HG02852 (cell line): ENCODE results near the gene NLRP7.
"Not testable (repeated sequence)": the region's sequence is repeated elsewhere in the genome, so short reads cannot be mapped to it uniquely, and the experiment has no call there.

ENCODE experiments used
- ATAC-seq: cut with Tn5 transposase; IDR thresholded peaks from one replicate; pipeline ENCODE4 v1.9.1; 2021; ENCODE audit warnings: mild to moderate bottlenecking, moderate library complexity; ENCODE audit not compliant: unreplicated experiment

The NLRP7 gene

DNA sequence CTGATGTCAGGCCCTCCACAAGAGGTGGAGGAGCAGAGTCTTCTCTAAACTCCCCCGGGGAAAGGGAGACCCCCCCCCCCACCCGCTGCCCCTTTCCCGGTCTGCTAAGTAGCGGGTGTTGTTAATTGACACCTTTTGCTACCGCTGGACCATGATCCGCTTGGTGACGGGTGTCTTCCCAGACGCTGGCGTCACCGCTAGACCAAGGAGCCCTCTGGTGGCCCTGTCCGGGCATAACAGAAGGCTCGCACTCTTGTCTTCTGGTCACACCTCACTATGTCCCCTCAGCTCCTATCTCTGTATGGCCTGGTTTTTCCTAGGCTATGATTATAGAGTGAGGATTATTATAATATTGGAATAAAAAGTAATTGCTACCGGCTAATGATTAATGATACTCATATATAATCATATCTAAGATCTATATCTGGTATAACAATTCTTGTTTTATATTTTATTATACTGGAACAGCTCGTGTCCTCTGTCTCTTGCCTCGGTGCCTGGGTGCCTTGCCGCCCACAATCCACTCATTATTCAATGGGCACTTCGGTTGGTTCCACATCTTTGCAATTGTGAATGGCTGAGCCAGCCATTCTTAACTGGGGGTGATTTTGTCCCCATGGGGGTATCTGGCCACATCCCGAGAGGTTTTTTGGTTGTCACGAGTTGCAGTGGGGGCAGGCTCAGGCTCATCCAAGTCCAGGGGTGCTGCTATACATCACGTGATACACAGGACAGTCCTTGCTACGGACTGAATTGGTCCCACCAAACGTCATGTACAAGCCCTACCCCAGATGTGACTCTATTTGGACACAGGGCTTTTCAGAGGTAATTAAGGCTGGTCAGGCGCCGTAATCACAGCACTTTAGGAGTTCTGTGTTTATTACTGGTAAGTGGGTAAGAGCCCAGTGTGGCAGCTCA lies 27.4 kb downstream of the NLRP7 start:
- not testable (repeated sequence) for ATAC-seq

DNA sequence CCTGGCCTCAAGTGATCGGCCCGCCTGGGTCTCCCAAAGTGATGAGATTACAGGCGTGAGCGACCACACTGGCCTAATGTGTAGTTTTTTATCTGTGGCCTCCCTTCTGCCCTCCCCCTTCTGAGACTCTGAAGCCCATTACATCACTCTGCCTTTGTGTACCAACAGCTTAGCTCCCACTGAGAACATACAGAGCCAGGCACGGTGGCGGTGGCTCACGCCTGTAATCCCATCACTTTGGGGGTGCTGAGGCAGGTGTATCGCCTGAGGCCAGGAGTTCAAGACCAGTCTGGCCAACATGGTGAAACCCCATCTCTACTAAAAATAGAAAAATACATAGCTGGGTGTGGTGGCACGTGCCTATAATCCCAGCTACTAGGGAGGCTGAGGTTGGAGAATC lies 28.8 kb downstream of the NLRP7 start:
- ATAC-seq = no peak

DNA sequence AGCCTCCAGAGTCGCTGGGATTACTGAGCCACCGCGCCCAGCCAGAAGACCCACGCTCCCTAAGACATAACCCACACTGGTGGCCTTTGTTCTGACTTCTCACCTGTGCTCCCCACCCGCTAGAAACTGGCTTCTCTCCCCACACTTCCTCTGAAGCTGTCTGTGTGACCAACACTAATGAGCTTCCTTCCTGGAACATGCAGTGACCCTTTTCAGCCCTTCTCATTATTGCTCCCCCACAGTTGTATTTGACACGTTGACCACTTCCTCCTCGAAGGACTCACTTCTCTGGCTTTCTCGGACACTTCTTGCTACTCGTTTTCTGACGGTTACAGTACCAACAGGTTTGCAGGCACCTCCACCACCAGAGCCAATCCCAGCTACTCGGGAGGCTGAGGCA lies 30.5 kb downstream of the NLRP7 start:
- no peak for ATAC-seq

DNA sequence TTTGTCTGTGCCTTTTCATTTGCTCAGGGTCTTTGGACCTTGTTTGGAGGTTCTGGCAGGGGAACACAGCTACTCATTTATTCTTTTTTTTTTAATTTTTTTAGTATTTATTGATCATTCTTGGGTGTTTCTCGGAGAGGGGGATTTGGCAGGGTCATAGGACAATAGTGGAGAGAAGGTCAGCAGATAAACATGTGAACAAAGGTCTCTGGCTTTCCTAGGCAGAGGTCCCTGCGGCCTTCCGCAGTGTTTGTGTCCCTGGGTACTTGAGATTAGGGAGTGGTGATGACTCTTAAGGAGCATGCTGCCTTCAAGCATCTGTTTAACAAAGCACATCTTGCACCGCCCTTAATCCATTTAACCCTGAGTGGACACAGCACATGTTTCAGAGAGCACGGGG lies 39.4 kb downstream of the NLRP7 start:
- ATAC-seq = not testable (repeated sequence)

DNA sequence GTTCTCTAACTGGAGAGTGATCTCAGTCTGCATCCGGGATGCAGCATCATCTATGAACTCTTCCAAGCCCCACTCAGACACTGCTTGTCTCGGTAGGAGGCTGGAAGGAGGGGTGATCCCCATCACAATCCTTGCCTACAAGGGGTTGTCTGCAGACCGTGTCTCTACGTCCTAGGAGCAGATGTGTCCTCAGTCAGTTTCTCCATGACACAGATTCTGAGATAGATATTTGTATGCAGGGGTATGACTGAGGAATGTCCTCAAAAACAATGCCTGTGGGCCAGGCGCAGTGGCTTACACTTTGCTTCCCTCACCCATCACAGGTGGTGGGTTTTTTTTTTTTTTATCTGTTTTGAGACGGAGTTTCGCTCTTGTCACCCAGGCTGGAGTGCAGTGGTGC lies 40.5 kb downstream of the NLRP7 start:
- ATAC-seq = no peak

DNA sequence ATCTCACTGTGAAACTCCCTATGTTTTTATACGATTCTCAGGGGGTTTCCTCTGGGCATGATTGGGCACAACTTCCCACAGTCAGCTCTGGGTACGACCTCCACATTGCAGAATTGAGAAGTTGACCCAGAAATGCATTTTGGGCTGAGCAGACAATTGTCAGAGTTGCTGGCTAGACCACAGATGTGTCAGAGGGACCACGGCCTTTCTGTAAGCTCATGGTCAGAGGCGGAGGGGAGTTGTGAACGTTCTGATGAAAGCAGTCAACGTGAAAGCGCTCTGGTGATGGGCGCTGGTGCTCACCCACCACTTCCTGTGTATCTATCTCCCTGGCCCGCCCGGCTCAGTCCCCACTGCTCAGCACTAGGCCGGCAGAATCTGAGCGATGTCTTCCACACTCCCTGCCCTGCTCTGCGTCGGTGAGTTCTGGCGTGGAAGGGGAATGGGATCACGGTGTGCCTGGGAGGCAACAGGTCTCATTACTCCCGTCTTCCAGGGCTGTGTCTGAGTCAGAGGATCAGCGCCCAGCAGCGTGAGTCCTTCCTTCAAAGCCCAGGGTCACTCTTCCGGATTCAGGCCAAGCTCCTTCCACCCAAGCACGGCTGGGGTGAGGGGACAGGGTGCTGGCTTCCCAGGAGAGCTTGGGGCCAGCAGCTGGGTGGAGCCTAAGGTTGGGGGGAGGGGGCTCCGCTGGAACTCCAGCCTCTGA lies 41.4 kb downstream of the NLRP7 start, which contains the start of gene NCR1:
Gene NCR1, plus strand, starts transcription at position 346 of the 709 bp plus-strand sequence. Its CDS starts 40 bp downstream, at position 386.
- ATAC-seq = no peak

DNA sequence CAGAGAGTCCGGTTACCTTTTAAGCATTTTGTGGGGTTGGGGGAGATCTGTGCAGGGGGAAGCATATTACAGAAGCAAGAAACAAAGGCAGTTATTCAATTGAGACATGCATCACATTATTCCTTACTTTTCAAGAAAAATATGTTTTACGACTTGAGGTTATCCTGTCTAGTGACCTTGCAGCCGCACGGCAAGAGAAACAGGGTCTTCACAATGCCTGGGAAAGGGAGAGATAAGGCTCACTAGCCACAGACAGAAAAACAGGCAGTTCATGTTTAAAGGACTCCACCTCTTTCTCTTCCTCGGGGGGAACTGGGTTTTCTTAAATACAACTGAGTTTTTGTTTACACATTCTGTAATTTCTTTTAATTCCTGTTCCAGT lies 41.9 kb downstream of the NLRP7 start:
- no peak for ATAC-seq

DNA sequence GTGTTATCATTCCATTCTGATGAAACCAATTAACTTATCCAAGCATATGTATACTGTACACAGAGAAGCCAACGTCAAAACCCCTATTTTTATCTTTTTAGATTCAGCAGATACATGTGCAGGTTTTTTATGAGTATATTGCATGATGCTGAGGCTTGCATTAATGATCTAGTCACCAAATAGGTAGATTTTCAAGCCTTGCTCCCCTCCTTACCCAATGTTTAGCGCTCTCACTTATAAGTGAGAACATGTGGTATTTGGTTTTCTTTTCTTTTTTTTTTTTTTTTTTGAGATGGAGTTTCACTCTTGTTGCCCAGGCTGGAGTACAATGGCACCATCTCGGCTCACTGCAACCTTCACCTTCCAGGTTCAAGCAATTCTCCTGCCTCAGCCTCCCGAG lies 43.1 kb downstream of the NLRP7 start:
- ATAC-seq = not testable (repeated sequence)

DNA sequence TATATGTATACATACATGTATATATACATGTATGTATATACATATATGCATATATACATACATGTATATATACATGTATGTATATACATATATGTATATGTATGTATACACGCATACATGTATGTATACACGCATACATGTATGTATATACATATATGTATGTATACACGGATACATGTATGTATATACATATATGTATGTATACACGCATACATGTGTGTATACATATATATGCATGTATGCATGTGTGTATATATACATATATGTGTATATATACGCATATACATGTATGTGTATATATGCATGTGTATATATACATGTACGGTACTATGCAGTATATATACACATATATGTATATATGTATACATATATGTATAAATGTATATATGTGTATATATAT lies 44.0 kb downstream of the NLRP7 start:
- no peak for ATAC-seq

DNA sequence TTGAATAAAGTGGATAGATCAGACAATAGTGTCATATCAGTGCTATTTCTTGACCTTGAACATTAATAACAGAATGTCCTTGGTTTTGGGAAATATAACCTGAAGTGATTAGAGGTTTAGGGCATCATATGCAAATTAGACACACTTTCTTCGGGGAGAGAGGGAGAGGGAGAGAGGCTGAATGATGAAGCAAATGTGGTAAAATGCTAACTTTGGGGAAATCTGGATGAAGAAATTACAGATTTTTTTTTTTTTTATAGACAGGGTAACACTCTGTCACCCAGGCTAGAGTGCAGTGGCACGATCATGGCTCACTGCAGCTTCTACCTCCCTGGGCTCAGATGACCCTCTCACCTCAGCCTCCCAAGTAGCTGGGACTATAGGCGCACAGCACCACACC lies 45.3 kb downstream of the NLRP7 start:
- no peak for ATAC-seq

DNA sequence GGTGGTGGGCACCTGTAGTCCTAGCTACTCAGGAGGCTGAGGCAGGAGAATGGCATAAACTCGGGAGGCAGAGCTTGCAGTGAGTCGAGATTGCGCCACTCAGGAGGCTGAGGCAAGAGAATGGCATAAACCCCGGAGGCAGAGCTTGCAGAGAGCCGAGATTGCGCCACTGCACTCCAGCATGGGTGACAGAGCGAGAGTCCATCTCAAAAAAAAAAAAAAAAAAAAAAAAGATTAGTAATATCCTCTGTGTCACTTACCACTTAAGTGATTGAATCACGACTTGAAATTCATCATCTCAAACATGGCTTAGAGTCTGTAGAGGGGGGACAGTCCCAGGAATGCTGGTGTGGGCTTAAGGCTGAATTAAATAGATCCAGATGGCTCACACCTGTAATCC lies 46.2 kb downstream of the NLRP7 start:
- not testable (repeated sequence) for ATAC-seq

DNA sequence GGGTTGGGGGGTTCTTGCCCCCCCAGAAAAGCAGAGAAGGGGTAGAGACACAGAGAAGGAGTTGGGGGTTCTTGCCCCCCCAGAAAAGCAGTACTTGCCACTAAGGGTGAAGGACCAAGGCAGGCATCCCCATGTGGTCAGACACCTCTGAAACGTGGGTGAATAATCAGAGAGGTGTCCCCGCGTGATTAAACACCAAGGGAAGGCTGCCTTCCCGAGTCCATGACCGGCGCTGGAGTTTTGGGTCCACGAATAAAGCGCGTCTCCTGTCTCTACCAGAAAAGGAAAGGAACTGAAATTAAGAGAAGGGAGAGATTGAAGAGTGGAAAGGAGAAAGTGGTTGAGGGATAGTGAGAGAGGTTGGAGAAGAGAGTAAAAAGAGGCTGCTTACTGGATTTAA lies 47.7 kb downstream of the NLRP7 start:
- ATAC-seq = not testable (repeated sequence)

DNA sequence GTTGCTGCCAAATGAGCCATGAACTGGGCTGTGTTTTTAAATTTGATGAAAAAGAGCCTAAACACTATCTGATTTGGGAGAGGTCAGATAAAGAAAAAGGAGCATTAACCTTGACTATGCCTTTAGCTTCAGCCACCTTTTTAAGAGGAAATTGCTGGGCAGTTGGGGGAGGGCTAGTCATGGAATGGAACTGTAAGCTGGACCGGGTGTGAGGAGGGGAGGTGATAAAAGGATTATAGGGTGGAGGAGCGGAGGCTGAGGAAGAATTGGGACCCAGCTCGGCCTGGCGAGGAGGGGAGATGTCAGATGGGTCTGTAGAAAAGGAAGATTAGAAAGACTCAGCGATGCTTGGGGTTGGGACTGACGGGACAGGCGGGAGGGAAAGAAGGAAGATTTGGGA lies 48.6 kb downstream of the NLRP7 start:
- ATAC-seq = not testable (repeated sequence)

DNA sequence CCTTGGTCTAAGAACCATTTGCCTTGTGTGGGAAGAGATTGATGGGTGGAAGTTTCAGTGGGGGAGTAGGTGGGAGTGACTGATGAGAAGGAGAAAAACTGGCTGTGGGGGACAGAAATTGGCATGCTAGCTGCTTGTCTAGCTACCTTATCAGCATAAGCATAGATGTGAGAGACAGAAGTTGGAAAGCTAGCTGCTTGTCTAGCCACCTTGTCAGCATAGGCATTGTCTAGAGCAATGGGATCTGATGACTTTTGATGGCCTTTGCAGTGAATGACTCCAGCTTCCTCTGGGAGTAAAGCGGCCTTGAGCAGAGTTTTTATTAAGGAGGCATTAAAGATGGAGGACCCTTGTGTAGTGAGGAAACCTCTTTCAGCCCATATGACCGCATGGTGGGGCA lies 51.3 kb downstream of the NLRP7 start:
- ATAC-seq = no peak

DNA sequence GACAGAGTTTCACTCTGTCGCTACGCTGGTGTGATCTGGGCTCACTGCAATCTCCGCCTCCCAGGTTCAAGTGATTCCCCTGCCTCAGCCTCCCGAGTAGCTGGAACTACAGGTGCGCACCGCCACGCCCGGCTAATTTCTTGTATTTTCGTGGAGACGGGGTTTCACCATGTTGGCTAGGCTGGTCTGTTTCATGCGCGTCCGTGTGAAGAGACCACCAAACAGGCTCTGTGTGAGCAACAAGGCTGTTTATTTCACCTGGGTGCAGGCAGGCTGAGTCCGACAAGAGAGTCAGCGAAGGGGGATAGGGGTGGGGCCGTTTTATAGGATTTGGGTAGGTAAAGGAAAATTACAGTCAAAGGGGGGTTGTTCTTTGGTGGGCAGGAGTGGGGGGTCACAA lies 53.2 kb downstream of the NLRP7 start:
- not testable (repeated sequence) for ATAC-seq

DNA sequence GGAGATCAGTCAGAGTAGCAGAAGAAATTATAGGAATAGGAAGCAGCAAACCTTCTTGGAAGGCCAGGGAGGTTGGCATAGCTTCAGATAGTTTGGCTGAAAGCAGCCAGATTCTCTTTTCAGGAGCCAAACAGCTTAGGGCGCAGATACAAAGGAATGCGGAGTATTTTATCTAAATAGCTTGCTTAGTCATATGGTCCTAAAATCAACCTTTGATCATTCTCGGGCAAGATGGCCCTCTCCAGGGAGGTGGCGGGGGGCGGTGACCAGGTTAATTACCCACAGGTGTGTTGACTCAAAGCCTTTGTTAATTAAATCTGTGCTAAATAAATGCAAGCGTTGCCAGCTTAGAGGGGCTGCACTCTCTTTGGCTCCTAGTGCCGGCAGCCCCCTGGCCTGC lies 53.9 kb downstream of the NLRP7 start:
- ATAC-seq = no peak

DNA sequence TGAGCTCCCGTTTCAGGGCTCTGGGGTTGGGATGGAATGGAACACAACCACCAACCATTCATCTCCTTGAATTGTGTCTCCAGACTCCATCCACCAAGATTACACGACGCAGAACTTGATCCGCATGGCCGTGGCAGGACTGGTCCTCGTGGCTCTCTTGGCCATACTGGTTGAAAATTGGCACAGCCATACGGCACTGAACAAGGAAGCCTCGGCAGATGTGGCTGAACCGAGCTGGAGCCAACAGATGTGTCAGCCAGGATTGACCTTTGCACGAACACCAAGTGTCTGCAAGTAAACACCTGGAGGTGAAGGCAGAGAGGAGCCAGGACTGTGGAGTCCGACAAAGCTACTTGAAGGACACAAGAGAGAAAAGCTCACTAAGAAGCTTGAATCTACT lies 57.8 kb downstream of the NLRP7 start:
- no peak for ATAC-seq

DNA sequence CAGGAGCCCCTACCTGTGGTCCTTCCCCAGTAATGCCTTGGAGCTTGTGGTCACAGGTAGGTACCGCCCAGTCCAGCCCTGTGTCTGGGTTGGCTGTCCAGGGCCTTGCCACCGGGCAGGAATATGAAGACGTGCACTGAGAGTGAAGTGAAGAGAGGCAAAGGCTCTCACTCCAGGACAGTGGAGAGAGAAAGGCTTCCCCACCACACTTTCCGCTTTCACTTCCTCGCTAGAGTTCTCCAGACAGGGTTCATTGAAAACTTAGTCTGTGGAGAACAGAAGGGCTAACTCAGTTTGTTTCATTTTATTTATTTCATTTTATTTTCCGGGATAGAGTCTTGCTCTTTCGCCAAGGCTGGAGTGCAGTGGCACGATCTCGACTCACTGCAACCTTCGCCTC lies 59.1 kb downstream of the NLRP7 start:
- no peak for ATAC-seq

DNA sequence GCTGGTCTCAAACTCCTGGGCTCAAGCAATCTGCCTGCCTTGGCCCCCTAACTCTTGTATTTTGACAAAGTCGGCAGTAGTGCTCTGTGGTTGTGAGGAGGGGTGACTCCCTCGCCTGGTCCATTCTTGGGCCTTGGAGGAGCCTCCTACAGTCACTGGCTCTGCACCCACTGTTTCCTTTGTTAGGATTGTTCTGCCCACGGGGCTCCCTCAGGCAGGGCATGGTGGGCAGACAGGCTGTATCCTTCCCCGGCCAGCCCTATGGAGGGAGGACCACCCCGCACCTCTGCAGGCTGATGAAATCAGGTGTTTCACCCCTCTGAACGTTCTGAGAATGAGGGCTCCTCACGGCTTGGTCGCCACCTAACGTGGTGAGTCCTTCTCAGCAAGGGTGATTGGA lies 64.1 kb downstream of the NLRP7 start:
- no peak for ATAC-seq

DNA sequence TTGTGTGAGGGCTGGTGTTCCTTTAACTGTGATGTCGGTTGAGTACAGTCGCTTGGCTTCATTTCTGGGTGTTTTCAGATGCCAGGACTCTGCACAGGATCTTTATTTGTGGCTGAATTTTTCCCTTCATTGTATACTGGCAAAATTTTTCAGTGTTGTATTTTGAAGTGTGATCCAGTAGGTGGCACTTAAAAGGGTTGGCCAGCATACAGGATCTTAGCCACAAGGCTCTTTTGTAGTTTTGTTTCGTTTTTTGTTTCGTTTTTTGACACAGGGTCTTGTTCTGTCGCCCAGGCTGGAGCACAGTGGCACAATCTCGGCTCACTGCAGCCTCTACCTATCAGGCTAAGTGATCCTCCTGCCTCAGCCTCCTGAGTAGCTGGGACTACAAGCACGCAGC lies 64.6 kb downstream of the NLRP7 start:
- no peak for ATAC-seq

DNA sequence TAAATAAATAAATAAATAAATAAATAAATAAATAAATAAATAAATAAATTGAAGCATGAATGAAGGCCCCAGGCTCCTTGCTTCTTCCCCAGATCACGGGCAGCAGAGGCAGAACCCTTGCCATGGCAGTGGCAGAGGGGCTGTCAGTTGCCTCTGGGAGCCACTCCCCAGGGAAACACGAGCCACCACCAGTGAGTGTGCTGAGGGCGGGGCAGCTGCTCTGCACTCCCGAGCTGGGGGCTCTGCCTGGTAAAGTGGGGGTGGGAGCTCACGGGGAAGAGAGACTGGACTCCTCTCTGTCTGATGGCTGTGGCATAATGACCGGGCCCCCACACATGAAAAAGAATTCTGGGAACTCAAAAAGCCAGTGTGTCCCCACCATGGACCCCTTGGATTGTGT lies 65.4 kb downstream of the NLRP7 start:
- ATAC-seq = no peak

DNA sequence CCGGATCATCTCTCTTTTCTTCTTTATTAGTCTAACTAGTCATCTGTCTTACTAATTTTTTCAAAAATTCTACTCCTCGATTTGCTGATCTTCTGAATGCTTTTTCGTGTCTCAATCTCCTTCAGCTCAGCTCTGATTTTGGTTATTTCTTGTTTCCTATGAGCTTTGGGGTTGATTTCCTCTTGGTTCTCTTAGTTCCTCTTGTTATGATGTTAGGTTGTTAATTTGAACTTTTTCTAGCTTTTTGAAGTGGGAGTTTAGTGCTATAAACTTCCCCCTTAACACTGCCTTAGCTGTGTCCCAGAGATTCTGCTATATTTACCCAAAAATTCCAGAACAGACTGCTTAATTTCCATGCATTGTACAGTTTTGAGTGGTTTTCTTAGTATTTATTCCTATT lies 69.9 kb downstream of the NLRP7 start:
- no peak for ATAC-seq
